GM19099 (cell line): Measurements from ENCODE around the gene COL18A1.

Experiments used
- POLR2A ChIP-seq: IDR thresholded peaks from 3 replicates; pipeline ENCODE4 v1.6.1; 2011; ENCODE audit warnings: low read depth; ENCODE audit not compliant: insufficient read length; ENCODE audit errors: extremely low read depth

The COL18A1 gene

GRCh38 chr21:45522986-45523385 lies 118.0 kb downstream of the COL18A1 start:
- TF ChIP-seq POLR2A, result no peak

GRCh38 chr21:45523411-45524101 lies 118.6 kb downstream of the COL18A1 start:
- TF ChIP-seq POLR2A, result no peak

- no peak for TF ChIP-seq POLR2A
Measured at GRCh38 chr21:45524756-45525152, 119.8 kb downstream of the COL18A1 start.

- no peak for TF ChIP-seq POLR2A
Measured at GRCh38 chr21:45525153-45525909, 120.4 kb downstream of the COL18A1 start.

GRCh38 chr21:45525910-45526306 lies 120.9 kb downstream of the COL18A1 start:
- TF ChIP-seq POLR2A, result no peak

GRCh38 chr21:45528028-45528705 lies 123.2 kb downstream of the COL18A1 start:
- TF ChIP-seq POLR2A, result no peak

GRCh38 chr21:45528981-45529784 lies 124.2 kb downstream of the COL18A1 start:
- no peak for TF ChIP-seq POLR2A

- TF ChIP-seq POLR2A, result no peak
Measured at GRCh38 chr21:45529785-45530422, 124.9 kb downstream of the COL18A1 start.

GRCh38 chr21:45530423-45531113 lies 125.6 kb downstream of the COL18A1 start:
- TF ChIP-seq POLR2A, result no peak

- no peak for TF ChIP-seq POLR2A
Measured at GRCh38 chr21:45531393-45532215, 126.6 kb downstream of the COL18A1 start.

- TF ChIP-seq POLR2A, result no peak
Measured at GRCh38 chr21:45532826-45533360, 127.9 kb downstream of the COL18A1 start.

- no peak for TF ChIP-seq POLR2A
Measured at GRCh38 chr21:45533361-45533845, 128.4 kb downstream of the COL18A1 start.
